Pancreas (tissue), 10 donors: ENCODE results near the gene TMPRSS6. TPM values are rescaled to one million over a fixed set of nuclear protein-coding genes. Genes with fewer than 3 reads are reported as not detected.

Experiments used
- ATAC-seq, 4 donors: fragments of 200-7000 bp; cut with Tn5 transposase; one replicate each; pipeline versions ENCODE4 v1.8.0 to v1.9.1; 2020; ENCODE audit warnings: mild to moderate bottlenecking in 4 of 4, moderate library complexity in 4 of 4
- DNase-seq, 6 donors: peaks; one replicate each; pipeline ENCODE4 v3.0.0-alpha.2; 2020
- FAIRE-seq: peaks from 2 replicates; lab custom pipeline; 2012; peaks lifted over from hg19 to GRCh38; lab: Jason Lieb, UNC
- H3K27ac ChIP-seq, 4 donors: fragments of 200-600 bp; sonication (generic); 1 replicate in 3 of 4; 2 replicates in 1 of 4; pipeline versions ENCODE4 v1.5.0 to v1.8.0; 2020
- H3K27me3 ChIP-seq, 4 donors: fragments of 200-600 bp; one replicate each; pipeline ENCODE4 v1.8.0; 2021
- H3K36me3 ChIP-seq, 3 donors: fragments of 200-600 bp; sonication (generic) in 1 of 3; one replicate each; pipeline versions ENCODE4 v1.5.0 to v1.8.0; 2020 to 2021
- H3K4me1 ChIP-seq, 3 donors: fragments of 200-600 bp; one replicate each; pipeline ENCODE4 v1.8.0; 2021
- H3K4me3 ChIP-seq, 4 donors: fragments of 200-600 bp; sonication (generic) in 2 of 4; one replicate each; pipeline versions ENCODE4 v1.5.0 to v1.8.0; 2020 to 2021
- H3K9me3 ChIP-seq, 4 donors: fragments of 200-600 bp; one replicate each; pipeline ENCODE4 v1.8.0; 2021
- WGBS, 2 donors: extraction: QIAGEN DNeasy Blood & Tissue Kit; methylation state at CpG; one replicate each; pipeline ENCODE4 v1.1.7; 2013; 5-methylcytosine and 5-hydroxymethylcytosine counted together
- intact Hi-C, 3 donors: fragments of 100-400 bp; cut with DNase I; formaldehyde crosslinking; loops; one replicate each; pipeline versions ENCODE4 v1.11.1 to v1.14.2; 2022
- polyA plus RNA-seq, 2 donors: library from polyadenylated mRNA; stranded (reverse); fragments of 200-250 nt; gene quantifications; one replicate each; pipeline ENCODE4 v1.2.3, GENCODE V29; 2013
- total RNA-seq, 6 donors: library from RNA; stranded (reverse); fragmentation: NEBNext Ultra II Directional in 4 of 6; extraction: Animal tissue kit (Norgen Biotek cat#: 25700) in 4 of 6; gene quantifications; one replicate each; pipeline versions ENCODE4 v1.2.1 to v1.2.4, GENCODE V29; 2021 to 2023
- TF ChIP-seq, protein P1 (sequence below), 4 donors: fragments of 200-600 bp; sonication (generic) in 3 of 4; IDR thresholded peaks; one replicate each; pipeline versions ENCODE4 v1.5.0 to v1.8.0; 2021; ENCODE audit warnings: antibody characterized with exemption in 4 of 4
- donor health status: healthy with polysubstance abuse.
- donor health status: DM: no; HTN: no; CAD: no; lungs with moderate emphysema.
- donor health status: DM: no; HTN: no; CAD: no.
- donor health status: control.
- donor health status: control.
- donor health status: Bipolar disorder and iron deficiency.
- donor health status: DM: yes; HTN: yes; CAD: no.
- donor health status: DM: no; HTN: no; CAD: no.
- donor health status: DM: no; HTN: no; CAD: no.
- donor health status: DM: yes; HTN: yes; CAD: no.

Gene TMPRSS6
- total and polyA plus RNA-seq, 8 donors, result 0.13 to 3.1 (median 0.33) TPM

- DNase-seq (no peak), FAIRE-seq (no peak), ATAC-seq (no peak)
- H3K9me3 ChIP-seq, result no peaks in the 10 kb centered on the region
- H3K27ac ChIP-seq, result no peak overlapping the region
- no peaks in the 10 kb centered on the region for H3K4me1 ChIP-seq
- H3K36me3 ChIP-seq, result no peaks in the 10 kb centered on the region
- TF ChIP-seq, protein P1, sequence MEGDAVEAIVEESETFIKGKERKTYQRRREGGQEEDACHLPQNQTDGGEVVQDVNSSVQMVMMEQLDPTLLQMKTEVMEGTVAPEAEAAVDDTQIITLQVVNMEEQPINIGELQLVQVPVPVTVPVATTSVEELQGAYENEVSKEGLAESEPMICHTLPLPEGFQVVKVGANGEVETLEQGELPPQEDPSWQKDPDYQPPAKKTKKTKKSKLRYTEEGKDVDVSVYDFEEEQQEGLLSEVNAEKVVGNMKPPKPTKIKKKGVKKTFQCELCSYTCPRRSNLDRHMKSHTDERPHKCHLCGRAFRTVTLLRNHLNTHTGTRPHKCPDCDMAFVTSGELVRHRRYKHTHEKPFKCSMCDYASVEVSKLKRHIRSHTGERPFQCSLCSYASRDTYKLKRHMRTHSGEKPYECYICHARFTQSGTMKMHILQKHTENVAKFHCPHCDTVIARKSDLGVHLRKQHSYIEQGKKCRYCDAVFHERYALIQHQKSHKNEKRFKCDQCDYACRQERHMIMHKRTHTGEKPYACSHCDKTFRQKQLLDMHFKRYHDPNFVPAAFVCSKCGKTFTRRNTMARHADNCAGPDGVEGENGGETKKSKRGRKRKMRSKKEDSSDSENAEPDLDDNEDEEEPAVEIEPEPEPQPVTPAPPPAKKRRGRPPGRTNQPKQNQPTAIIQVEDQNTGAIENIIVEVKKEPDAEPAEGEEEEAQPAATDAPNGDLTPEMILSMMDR (IDR thresholded peaks at IDR 0.05), result no peak
- H3K4me3 ChIP-seq, result no peak overlapping the region
- no peaks in the 10 kb centered on the region for H3K27me3 ChIP-seq
- intact Hi-C loops, result no loop called here
- WGBS, 2 donors, result 87 to 94% methylated on average over 13 of the region's 13 CpGs
Observed at GRCh38 chr22:37111156-37111717, 1.7 kb upstream of the TMPRSS6 start.

DNA sequence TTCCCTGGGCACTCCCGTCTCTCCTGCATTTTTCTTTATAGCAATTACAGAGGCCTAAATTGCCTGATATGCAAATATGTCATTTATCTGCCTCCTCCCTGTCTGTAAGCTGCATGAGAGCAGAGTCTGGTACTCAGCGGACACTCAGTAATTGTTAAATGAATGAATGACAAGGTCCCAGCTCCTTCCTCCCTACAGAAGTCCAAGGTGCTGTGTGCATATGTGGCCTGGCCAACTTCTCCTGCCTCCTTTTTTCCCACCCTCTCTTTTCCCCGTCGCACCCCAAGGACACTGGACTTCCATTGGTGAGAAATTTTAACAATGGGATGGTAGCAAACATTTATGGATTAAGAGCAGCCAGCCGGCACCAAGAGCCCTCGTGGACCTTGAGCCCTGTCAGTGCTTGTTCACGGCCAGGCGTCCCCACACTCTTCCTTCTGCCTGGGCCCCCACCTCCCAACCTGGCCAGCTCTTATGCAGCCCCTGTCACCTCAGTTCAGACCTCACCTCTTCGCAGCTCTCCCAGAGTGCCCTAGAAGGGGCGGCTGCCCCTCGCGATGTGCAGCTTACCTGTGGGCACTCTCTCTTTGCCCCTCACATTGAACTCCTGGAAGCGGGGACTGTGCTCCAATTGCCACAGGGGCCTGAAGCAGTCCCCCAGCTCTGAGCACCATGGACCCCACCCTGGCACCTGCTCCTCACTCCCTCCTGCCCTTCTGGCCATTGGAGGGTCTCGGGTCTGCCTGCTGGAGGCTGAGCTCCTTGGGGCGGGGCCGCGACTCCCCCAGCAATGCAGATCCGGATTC is 1.5 kb downstream of the TMPRSS6 start:
- ATAC-seq (no peak), DNase-seq (no peak), FAIRE-seq (no peak)
- Histone ChIP-seq H3K4me1 (no peaks in the 10 kb centered on the region), H3K9me3 (no peaks in the 10 kb centered on the region), H3K27ac (no peak overlapping the region), H3K36me3 (no peaks in the 10 kb centered on the region), H3K27me3 (no peaks in the 10 kb centered on the region), H3K4me3 (no peak overlapping the region)
- TF ChIP-seq, protein P1 (IDR thresholded peaks at IDR 0.05), result no peak
- WGBS, 2 donors, result 74 to 81% methylated on average over 18 of the region's 18 CpGs
- intact Hi-C loops, result no loop called here

DNA sequence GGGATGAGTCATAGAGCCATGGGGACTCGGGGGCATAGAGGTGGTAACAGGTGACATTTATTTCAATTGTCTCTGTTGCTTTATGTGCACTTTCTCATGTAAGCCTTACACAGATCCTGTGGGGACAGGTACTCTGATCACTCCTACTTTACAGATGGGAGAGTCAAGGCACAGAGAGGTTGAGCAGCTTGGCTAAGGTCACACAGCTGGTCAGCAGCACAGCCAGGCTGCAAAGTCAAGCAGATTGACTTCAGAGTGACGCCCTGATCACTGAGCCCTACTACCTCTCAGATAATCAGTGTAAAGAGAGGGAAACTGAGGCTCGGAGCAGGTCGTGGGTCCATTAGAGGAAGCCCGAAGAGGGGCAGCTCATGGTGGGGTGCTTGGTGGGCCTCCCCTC is 3.5 kb downstream of the TMPRSS6 start:
- no peak for FAIRE-seq
- TF ChIP-seq, protein P1 (IDR thresholded peaks at IDR 0.05), result no peak
- Histone ChIP-seq H3K27me3 (no peaks in the 10 kb centered on the region), H3K27ac (no peak overlapping the region), H3K4me3 (no peak overlapping the region), H3K4me1 (no peaks in the 10 kb centered on the region), H3K36me3 (no peaks in the 10 kb centered on the region), H3K9me3 (no peaks in the 10 kb centered on the region)
- no peak for DNase-seq
- intact Hi-C loops, result no loop called here
- no peak for ATAC-seq
- WGBS, 2 donors, result 49 to 81% methylated on average over 5 of the region's 5 CpGs

DNA sequence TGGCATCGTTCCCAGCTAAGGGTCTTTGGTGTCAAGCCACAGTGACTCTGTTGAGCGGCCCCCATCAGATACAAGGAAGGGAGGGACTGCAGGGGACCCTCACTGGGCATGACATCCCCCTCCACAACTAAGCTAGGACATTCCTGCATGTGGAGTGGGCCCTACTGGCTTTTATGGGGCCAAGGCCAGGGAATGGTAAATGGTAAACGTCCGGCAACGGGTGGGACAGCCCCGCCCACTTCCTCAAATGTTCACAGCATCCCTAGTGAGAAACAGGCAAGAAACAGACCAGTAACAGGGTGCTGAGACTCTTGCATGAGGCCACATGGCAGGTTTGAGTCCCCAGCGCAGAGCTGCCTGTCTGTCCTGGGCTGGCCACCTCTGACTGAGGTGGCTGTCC is 4.4 kb downstream of the TMPRSS6 start:
- intact Hi-C loops, result no loop called here
- H3K4me3 ChIP-seq, result no peak overlapping the region
- no peak for ATAC-seq
- TF ChIP-seq, protein P1 (IDR thresholded peaks at IDR 0.05), result no peak
- H3K36me3 ChIP-seq, result no peaks in the 10 kb centered on the region
- H3K27ac ChIP-seq, result no peak overlapping the region
- DNase-seq, result no peak
- no peaks in the 10 kb centered on the region for H3K4me1 ChIP-seq
- H3K27me3 ChIP-seq, result no peaks in the 10 kb centered on the region
- WGBS, 2 donors, result 26 to 36% methylated on average over 7 of the region's 7 CpGs
- no peak for FAIRE-seq
- no peaks in the 10 kb centered on the region for H3K9me3 ChIP-seq
